ENCODE measurements around the gene PAX7. TPM values are rescaled to one million over a fixed set of nuclear protein-coding genes. Genes with fewer than 3 reads are reported as not detected.

PAX7 gene
- total RNA-seq, 1 experiment from 2014 or later = 0.15 TPM

DNA sequence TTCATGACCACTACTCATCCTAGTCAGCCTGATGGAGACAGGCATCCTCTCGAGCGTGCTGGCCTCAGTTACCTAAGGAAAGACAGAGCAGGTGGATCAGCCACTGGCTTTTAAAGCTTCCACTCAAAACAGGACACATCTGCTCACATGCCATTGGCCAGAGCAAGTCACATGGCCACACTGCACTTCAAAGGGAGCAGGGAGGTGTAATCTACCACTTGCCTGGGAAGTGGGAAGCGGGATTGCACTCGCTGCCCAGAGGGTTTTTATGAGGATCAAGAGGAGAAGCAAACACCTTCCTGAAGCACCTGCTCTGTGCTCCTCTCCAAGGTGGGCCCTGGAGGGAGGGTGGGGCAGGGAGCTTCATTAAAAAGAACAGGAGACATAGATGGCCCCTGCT, 120.8 kb downstream of the PAX7 start:
- DNase-seq = no peak
- no peak overlapping the region for H2BK12ac ChIP-seq (ENCODE audit: insufficient read length, low read depth, low read length)
- H4K20me1 ChIP-seq (ENCODE audit: control insufficient read depth, insufficient read depth, insufficient read length) = no peaks in the 10 kb centered on the region
- no peak overlapping the region for H3K14ac ChIP-seq (ENCODE audit: insufficient read depth, low read length)
- no peak overlapping the region for H3K4me2 ChIP-seq (ENCODE audit: insufficient read depth, insufficient read length, low read length)
- H3K4ac ChIP-seq (ENCODE audit: low read depth, low read length) = no peak overlapping the region
- H3K27ac ChIP-seq (ENCODE audit: insufficient read length, low read depth, low read length) = no peak overlapping the region
- no peak overlapping the region for H2AFZ ChIP-seq (ENCODE audit: low read length)
- Mint-ChIP-seq H3K27ac (no peak overlapping the region), H3K9me3 (peaks cover 12 to 26% of the 10 kb centered on the region in 2 experiments), H3K4me1 (no peaks in the 10 kb centered on the region), H3K36me3 (ENCODE audit: insufficient read depth in 1 of 3, low read depth in 3 of 3) (no peaks in the 10 kb centered on the region), H3K4me3 (no peak overlapping the region), H3K27me3 (ENCODE audit: low read depth) (peaks cover 91% of the 10 kb centered on the region)
- no peak overlapping the region for H3K9ac ChIP-seq (ENCODE audit: extremely low read depth, insufficient read length, low read length)
- no peaks in the 10 kb centered on the region for H3K79me1 ChIP-seq (ENCODE audit: insufficient read depth, low read depth, low read length, poor library complexity, severe bottlenecking)
- no peak overlapping the region for H4K5ac ChIP-seq (ENCODE audit: insufficient read length, low read depth, low read length)
- H3K56ac ChIP-seq (ENCODE audit: insufficient read length, low read depth, low read length) = no peak overlapping the region
- no peaks in the 10 kb centered on the region for H3K4me1 ChIP-seq (ENCODE audit: insufficient read depth, low read length)
- H2BK120ac ChIP-seq (ENCODE audit: low read depth, low read length, poor library complexity, severe bottlenecking) = no peak overlapping the region
- no peak overlapping the region for H3K18ac ChIP-seq (ENCODE audit: insufficient read length, low read depth, low read length)
- H2BK15ac ChIP-seq (ENCODE audit: low read depth, low read length) = no peak overlapping the region
- TF ChIP-seq, protein P1, sequence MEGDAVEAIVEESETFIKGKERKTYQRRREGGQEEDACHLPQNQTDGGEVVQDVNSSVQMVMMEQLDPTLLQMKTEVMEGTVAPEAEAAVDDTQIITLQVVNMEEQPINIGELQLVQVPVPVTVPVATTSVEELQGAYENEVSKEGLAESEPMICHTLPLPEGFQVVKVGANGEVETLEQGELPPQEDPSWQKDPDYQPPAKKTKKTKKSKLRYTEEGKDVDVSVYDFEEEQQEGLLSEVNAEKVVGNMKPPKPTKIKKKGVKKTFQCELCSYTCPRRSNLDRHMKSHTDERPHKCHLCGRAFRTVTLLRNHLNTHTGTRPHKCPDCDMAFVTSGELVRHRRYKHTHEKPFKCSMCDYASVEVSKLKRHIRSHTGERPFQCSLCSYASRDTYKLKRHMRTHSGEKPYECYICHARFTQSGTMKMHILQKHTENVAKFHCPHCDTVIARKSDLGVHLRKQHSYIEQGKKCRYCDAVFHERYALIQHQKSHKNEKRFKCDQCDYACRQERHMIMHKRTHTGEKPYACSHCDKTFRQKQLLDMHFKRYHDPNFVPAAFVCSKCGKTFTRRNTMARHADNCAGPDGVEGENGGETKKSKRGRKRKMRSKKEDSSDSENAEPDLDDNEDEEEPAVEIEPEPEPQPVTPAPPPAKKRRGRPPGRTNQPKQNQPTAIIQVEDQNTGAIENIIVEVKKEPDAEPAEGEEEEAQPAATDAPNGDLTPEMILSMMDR (conservative IDR thresholded peaks at IDR 0.05) = no peak
- peaks cover 2% of the 10 kb centered on the region; the same call in 1 of the 2 replicates for H3K27me3 ChIP-seq (ENCODE audit: insufficient read depth, low read length)
- no peaks in the 10 kb centered on the region for H3K9me3 ChIP-seq (ENCODE audit: control insufficient read depth, low read depth, low read length)
- no peaks in the 10 kb centered on the region for H3K79me2 ChIP-seq (ENCODE audit: insufficient read depth, low read length)
- no peak overlapping the region for H4K8ac ChIP-seq (replicated peaks; ENCODE audit: insufficient read length, low read depth, low read length)
- no peak overlapping the region for H4K91ac ChIP-seq (ENCODE audit: insufficient read length, low read depth, low read length)
- no peaks in the 10 kb centered on the region for H3K23me2 ChIP-seq (ENCODE audit: insufficient read length, low read depth, low read length, poor library complexity, severe bottlenecking)
- H2BK5ac ChIP-seq (ENCODE audit: insufficient read length, low read length) = no peak overlapping the region
- no peak overlapping the region for H2BK20ac ChIP-seq (ENCODE audit: low read depth, low read length, poor library complexity, severe bottlenecking)
- H3T11ph ChIP-seq (ENCODE audit: low read length) = no peak overlapping the region
- H3K23ac ChIP-seq (ENCODE audit: insufficient read length, low read depth, low read length) = no peak overlapping the region
- no peak overlapping the region for H2AK5ac ChIP-seq (ENCODE audit: insufficient read length, low read length)
- WGBS (ENCODE audit: extremely low coverage, insufficient read length, low lambda C conversion rate) = no CpG with 5 or more reads among the region's 4 CpGs

Measured in H9 (cell line).